Activated naive CD8-positive, alpha-beta T cell treated with anti-CD3 and anti-CD28 coated beads, Interleukin-2, amount 10 ng/mL, durations not matched to agents 7 days and 5 days (primary cell): ENCODE results near the gene RALGAPA1. TPM values are rescaled to one million over a fixed set of nuclear protein-coding genes. Genes with fewer than 3 reads are reported as not detected.
A peak's percentile ranks its signal among the peaks of the same experiment; 100 is the strongest.
"Not testable (repeated sequence)": the region's sequence is repeated elsewhere in the genome, so short reads cannot be mapped to it uniquely, and the experiment has no call there.

ENCODE experiments used
- ATAC-seq: fragments of 150-1000 bp; cut with Tn5 transposase; one replicate; pipeline ENCODE4 v1.10.0; 2021; ENCODE audit warnings: low read depth, moderate library complexity
- POLR2A ChIA-PET: fragments of 350-600 bp; sonication (Branson Sonifier 250); formaldehyde crosslinking; loops from one replicate; lab custom pipeline; 2021; ENCODE audit warnings: antibody characterized with exemption; lab: Charles Lee
- DNase-seq: peaks from one replicate; pipeline ENCODE4 v3.0.0; 2021
- H3K27ac Mint-ChIP-seq: one replicate; pipeline ENCODE4 v1.8.0; 2022; ENCODE audit warnings: mild to moderate bottlenecking, mixed read lengths
- H3K27me3 Mint-ChIP-seq: one replicate; pipeline ENCODE4 v1.8.0; 2022; ENCODE audit warnings: mild to moderate bottlenecking, moderate library complexity, mixed read lengths
- H3K36me3 Mint-ChIP-seq: one replicate; pipeline ENCODE4 v1.8.0; 2021; ENCODE audit warnings: mild to moderate bottlenecking, mixed read lengths
- H3K4me1 Mint-ChIP-seq: one replicate; pipeline ENCODE4 v1.8.0; 2021; ENCODE audit warnings: mixed read lengths
- H3K4me3 Mint-ChIP-seq: one replicate; pipeline ENCODE4 v1.8.0; 2022; ENCODE audit warnings: mild to moderate bottlenecking, moderate library complexity, mixed read lengths
- H3K9me3 Mint-ChIP-seq: one replicate; pipeline ENCODE4 v1.8.0; 2021; ENCODE audit warnings: mixed read lengths
- total RNA-seq, 2 experiments: library from RNA; stranded (reverse); gene quantifications; one replicate each; pipeline ENCODE4 v1.2.3, GENCODE V29; 2021

The RALGAPA1 gene
- 10 to 100 TPM; 49.7 to 50.1 TPM for total RNA-seq

- H3K4me1 Mint-ChIP-seq = peaks cover 18% of the 10 kb centered on the region
- not testable (repeated sequence) for H3K36me3 Mint-ChIP-seq, H3K27me3 Mint-ChIP-seq, H3K9me3 Mint-ChIP-seq
- H3K4me3 Mint-ChIP-seq = peak within 1 kb of the TSS; percentile 99
- H3K27ac Mint-ChIP-seq = peak within 1 kb of the TSS; percentile 98
- ATAC-seq (peak; percentile 97), DNase-seq (peak; percentile 86)
- POLR2A ChIA-PET = interaction anchor here (0.5 to 1.6 kb wide), 4 partner anchors 9 to 1788 kb away, joined by 3 to 8 read pairs (median 5); partner anchors contain the start of gene BRMS1L
Measured at GRCh38 chr14:35808638-35809563, at the start of gene RALGAPA1. RALGAPA1 (minus strand) TSS chr14:35809295; CDS start chr14:35808835, 460 bp downstream.

- ATAC-seq (no peak), DNase-seq (no peak)
- POLR2A ChIA-PET = no interaction called here
- Mint-ChIP-seq H3K4me1 (peaks cover 2% of the 10 kb centered on the region), H3K9me3 (no peaks in the 10 kb centered on the region), H3K27me3 (no peaks in the 10 kb centered on the region), H3K27ac (no peak overlapping the region), H3K36me3 (peaks cover 3% of the 10 kb centered on the region), H3K4me3 (no peak overlapping the region)
Measured at GRCh38 chr14:35858521-35859209, 49.6 kb upstream of the RALGAPA1 start.

GRCh38 chr14:35855876-35856481 lies 46.9 kb upstream of the RALGAPA1 start:
- no peak overlapping the region for H3K4me3 Mint-ChIP-seq
- POLR2A ChIA-PET = no interaction called here
- DNase-seq (no peak), ATAC-seq (no peak)
- no peak overlapping the region for H3K27ac Mint-ChIP-seq
- H3K4me1 Mint-ChIP-seq = peaks cover 2% of the 10 kb centered on the region
- H3K27me3 Mint-ChIP-seq = no peaks in the 10 kb centered on the region
- H3K9me3 Mint-ChIP-seq = peaks cover 6% of the 10 kb centered on the region
- peaks cover 11% of the 10 kb centered on the region for H3K36me3 Mint-ChIP-seq

- Mint-ChIP-seq H3K27ac (no peak overlapping the region), H3K36me3 (peaks cover 13% of the 10 kb centered on the region), H3K9me3 (peaks cover 6% of the 10 kb centered on the region), H3K27me3 (no peaks in the 10 kb centered on the region), H3K4me1 (peaks cover 2% of the 10 kb centered on the region), H3K4me3 (no peak overlapping the region)
- ATAC-seq (no peak), DNase-seq (no peak)
- POLR2A ChIA-PET = no interaction called here
Measured at GRCh38 chr14:35854696-35855270, 45.7 kb upstream of the RALGAPA1 start.

- Mint-ChIP-seq H3K36me3 (peaks cover 19% of the 10 kb centered on the region), H3K27me3 (no peaks in the 10 kb centered on the region), H3K27ac (no peak overlapping the region), H3K4me1 (peaks cover 2% of the 10 kb centered on the region), H3K4me3 (no peak overlapping the region), H3K9me3 (peaks cover 6% of the 10 kb centered on the region)
- no peak for DNase-seq
- POLR2A ChIA-PET = no interaction called here
- ATAC-seq = no peak
Measured at GRCh38 chr14:35853225-35853624, 44.1 kb upstream of the RALGAPA1 start.

- no peak for ATAC-seq
- H3K27ac Mint-ChIP-seq = no peak overlapping the region
- H3K36me3 Mint-ChIP-seq = peaks cover 22% of the 10 kb centered on the region
- DNase-seq = no peak
- H3K4me3 Mint-ChIP-seq = no peak overlapping the region
- H3K27me3 Mint-ChIP-seq = no peaks in the 10 kb centered on the region
- H3K9me3 Mint-ChIP-seq = peaks cover 6% of the 10 kb centered on the region
- peaks cover 2% of the 10 kb centered on the region for H3K4me1 Mint-ChIP-seq
- POLR2A ChIA-PET = no interaction called here
Measured at GRCh38 chr14:35851823-35852222, 42.7 kb upstream of the RALGAPA1 start.

GRCh38 chr14:35849122-35849521 lies 40.0 kb upstream of the RALGAPA1 start:
- no peaks in the 10 kb centered on the region for H3K27me3 Mint-ChIP-seq
- no peak overlapping the region for H3K27ac Mint-ChIP-seq
- H3K4me3 Mint-ChIP-seq = no peak overlapping the region
- H3K36me3 Mint-ChIP-seq = peaks cover 41% of the 10 kb centered on the region
- POLR2A ChIA-PET = no interaction called here
- H3K9me3 Mint-ChIP-seq = peaks cover 6% of the 10 kb centered on the region
- ATAC-seq (no peak), DNase-seq (no peak)
- peaks cover 2% of the 10 kb centered on the region for H3K4me1 Mint-ChIP-seq

GRCh38 chr14:35847636-35848035 lies 38.5 kb upstream of the RALGAPA1 start:
- Mint-ChIP-seq H3K4me3 (no peak overlapping the region), H3K4me1 (peaks cover 2% of the 10 kb centered on the region), H3K27me3 (no peaks in the 10 kb centered on the region), H3K9me3 (peaks cover 9% of the 10 kb centered on the region), H3K27ac (no peak overlapping the region), H3K36me3 (peaks cover 54% of the 10 kb centered on the region)
- no peak for DNase-seq
- no peak for ATAC-seq
- POLR2A ChIA-PET = no interaction called here

- H3K9me3 Mint-ChIP-seq = peaks cover 24% of the 10 kb centered on the region
- peaks cover 72% of the 10 kb centered on the region for H3K36me3 Mint-ChIP-seq
- ATAC-seq = no peak
- no peak for DNase-seq
- H3K27ac Mint-ChIP-seq = no peak overlapping the region
- POLR2A ChIA-PET = no interaction called here
- H3K4me1 Mint-ChIP-seq = peaks cover 2% of the 10 kb centered on the region
- H3K4me3 Mint-ChIP-seq = no peak overlapping the region
- H3K27me3 Mint-ChIP-seq = no peaks in the 10 kb centered on the region
Measured at GRCh38 chr14:35844494-35844893, 35.4 kb upstream of the RALGAPA1 start.

GRCh38 chr14:35842245-35842644 lies 33.1 kb upstream of the RALGAPA1 start:
- POLR2A ChIA-PET, H3K27ac Mint-ChIP-seq, ATAC-seq, H3K27me3 Mint-ChIP-seq, H3K4me1 Mint-ChIP-seq, DNase-seq, H3K4me3 Mint-ChIP-seq: not testable (repeated sequence)
- H3K9me3 Mint-ChIP-seq = peaks cover 28% of the 10 kb centered on the region
- H3K36me3 Mint-ChIP-seq = peaks cover 84% of the 10 kb centered on the region

GRCh38 chr14:35841704-35842103 lies 32.6 kb upstream of the RALGAPA1 start:
- H3K9me3 Mint-ChIP-seq = peaks cover 28% of the 10 kb centered on the region
- H3K4me3 Mint-ChIP-seq, H3K27ac Mint-ChIP-seq, ATAC-seq, H3K27me3 Mint-ChIP-seq, H3K4me1 Mint-ChIP-seq, DNase-seq, POLR2A ChIA-PET: not testable (repeated sequence)
- H3K36me3 Mint-ChIP-seq = peaks cover 86% of the 10 kb centered on the region

GRCh38 chr14:35835208-35835982 lies 26.3 kb upstream of the RALGAPA1 start:
- Mint-ChIP-seq H3K27ac (no peak overlapping the region), H3K9me3 (peaks cover 12% of the 10 kb centered on the region), H3K27me3 (no peaks in the 10 kb centered on the region), H3K36me3 (peaks cover 34% of the 10 kb centered on the region), H3K4me1 (no peaks in the 10 kb centered on the region), H3K4me3 (no peak overlapping the region)
- no peak for DNase-seq
- ATAC-seq = no peak
- POLR2A ChIA-PET = no interaction called here
